Spleen (tissue), 7 donors: Measurements from ENCODE around the gene CASP5.

Experiments used
- CTCF ChIP-seq, 11 experiments: fragments of 200-600 bp in 7 of 11; fragments of 450-650 bp in 4 of 11; sonication (generic) in 4 of 11; IDR thresholded peaks in 8 of 11; conservative IDR thresholded peaks in 3 of 11; 1 replicate in 7 of 11; 2 replicates in 4 of 11; pipeline versions ENCODE4 v1.4.0 to v1.8.0; 2016 to 2021; ENCODE audit warnings: antibody characterized with exemption in 11 of 11, inconsistent platforms in 4 of 11, mild to moderate bottlenecking in 1 of 11
- POLR2A ChIP-seq, 3 donors: fragments of 450-650 bp; IDR thresholded peaks; one replicate each; pipeline ENCODE4 v1.5.1; 2017; ENCODE audit warnings: antibody characterized with exemption in 3 of 3, mild to moderate bottlenecking in 1 of 3
- donor health status: DM: no; HTN: no; CAD: no; lungs with moderate emphysema.
- donor health status: DM: no; HTN: no; CAD: no.
- donor health status: DM: no; HTN: no; CAD: no.

DNA sequence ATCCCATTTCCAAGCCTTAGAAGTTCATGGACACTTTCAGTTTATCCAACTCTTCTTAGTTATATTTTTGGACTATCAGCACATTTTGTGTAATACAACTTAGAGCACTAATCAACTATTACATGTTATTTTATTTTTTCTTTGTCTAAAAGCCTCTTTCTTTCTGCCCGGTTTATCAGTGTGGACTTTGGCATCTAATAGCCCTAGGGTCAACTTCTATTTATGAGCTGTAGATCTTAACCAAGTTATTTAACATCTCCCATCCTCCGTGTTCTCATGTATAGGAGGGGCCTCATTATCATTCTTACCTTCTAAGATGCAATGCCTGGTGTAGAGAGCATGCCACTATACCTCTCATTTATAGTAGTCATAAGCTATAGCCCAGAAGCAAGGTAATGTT lies 17.7 kb upstream of the CASP5 start:
- TF ChIP-seq POLR2A (IDR thresholded peaks at IDR 0.05) (no peak), CTCF (IDR thresholded peaks at IDR 0.05 in 8 of 11, conservative IDR thresholded peaks at IDR 0.05 in 3 of 11) (no peak)
